B cell (primary cell): ENCODE results near the gene MAP2K3. TPM values are rescaled to one million over a fixed set of nuclear protein-coding genes. Genes with fewer than 3 reads are reported as not detected.
A peak's percentile ranks its signal among the peaks of the same experiment; 100 is the strongest.
"Not testable (repeated sequence)": the region's sequence is repeated elsewhere in the genome, so short reads cannot be mapped to it uniquely, and the experiment has no call there.

Experiments
- ATAC-seq: fragments of 200-7000 bp; cut with Tn5 transposase; one replicate; pipeline ENCODE4 v1.10.0; 2021; ENCODE audit warnings: low read depth, mild to moderate bottlenecking, moderate number of reproducible peaks, moderate library complexity
- CTCF ChIA-PET: fragments of 350-600 bp; sonication (Branson Sonifier 250); formaldehyde crosslinking; loops from one replicate; lab custom pipeline; 2021; ENCODE audit warnings: antibody characterized with exemption, inconsistent platforms; lab: Charles Lee
- POLR2A ChIA-PET: fragments of 350-600 bp; sonication (Branson Sonifier 250); formaldehyde crosslinking; loops from one replicate; lab custom pipeline; 2021; ENCODE audit warnings: antibody characterized with exemption; lab: Charles Lee
- DNase-seq: peaks from one replicate; pipeline ENCODE4 v3.0.0; 2013
- H2AFZ ChIP-seq: 2 replicates; pipeline ENCODE4 v1.6.1; 2012; ENCODE audit warnings: mild to moderate bottlenecking, low read depth, low read length; ENCODE audit not compliant: insufficient read depth, poor library complexity, severe bottlenecking
- H3K27ac ChIP-seq, 2 donors: 1 replicate in 1 of 2; 2 replicates in 1 of 2; pipeline ENCODE4 v1.5.1; 2012 to 2013; ENCODE audit warnings: low read length in 2 of 2, mild to moderate bottlenecking in 2 of 2, moderate library complexity in 1 of 2
- H3K27me3 ChIP-seq, 4 experiments: fragments of 200-600 bp in 1 of 4; sonication (generic) in 1 of 4; replicated peaks in 1 of 4; 1 replicate in 2 of 4; 2 replicates in 2 of 4; pipeline versions ENCODE4 v1.6.1 to v1.7.0; 2013 to 2016; ENCODE audit warnings: low read length in 3 of 4, mild to moderate bottlenecking in 2 of 4, mixed read lengths in 1 of 4, moderate library complexity in 1 of 4; ENCODE audit not compliant: insufficient read depth in 4 of 4, control insufficient read depth in 3 of 4; ENCODE audit errors: control extremely low read depth in 1 of 4
- H3K36me3 ChIP-seq, 2 experiments: replicated peaks in 1 of 2; 1 replicate in 1 of 2; 2 replicates in 1 of 2; pipeline versions ENCODE4 v1.6.1 to v1.7.1; 2013; ENCODE audit warnings: low read length in 1 of 2; ENCODE audit not compliant: insufficient read depth in 2 of 2, control insufficient read depth in 1 of 2; ENCODE audit errors: control extremely low read depth in 1 of 2, extremely low read depth in 1 of 2
- H3K4me1 ChIP-seq, 2 donors: fragments of 200-600 bp in 1 of 2; sonication (generic) in 1 of 2; 1 replicate in 1 of 2; 2 replicates in 1 of 2; pipeline versions ENCODE4 v1.5.1 to v1.6.1; 2013 to 2017; ENCODE audit warnings: low read length in 2 of 2; ENCODE audit not compliant: control insufficient read depth in 2 of 2, insufficient read depth in 2 of 2
- H3K4me2 ChIP-seq: replicated peaks from 2 replicates; pipeline ENCODE3; 2012; ENCODE audit warnings: mild to moderate bottlenecking, low read depth, low read length; ENCODE audit not compliant: poor library complexity, severe bottlenecking
- H3K4me3 ChIP-seq, 5 experiments: fragments of 200-600 bp in 1 of 5; sonication (generic) in 1 of 5; 1 replicate in 3 of 5; 2 replicates in 2 of 5; pipeline versions ENCODE4 v1.5.1 to v1.7.0; 2011 to 2016; ENCODE audit warnings: low read length in 4 of 5, mild to moderate bottlenecking in 4 of 5, low read depth in 2 of 5, control low read depth in 1 of 5, moderate library complexity in 1 of 5; ENCODE audit not compliant: insufficient read depth in 1 of 5; ENCODE audit errors: control extremely low read depth in 1 of 5, extremely low read depth in 1 of 5
- H3K79me2 ChIP-seq: fragments of 200-600 bp; sonication (generic); one replicate; pipeline ENCODE4 v1.6.0; 2016; ENCODE audit warnings: low read length; ENCODE audit not compliant: control insufficient read depth, insufficient read depth
- H3K9ac ChIP-seq: fragments of 200-600 bp; sonication (generic); 2 replicates; pipeline ENCODE4 v1.6.1; 2017; ENCODE audit warnings: mild to moderate bottlenecking, low read length, moderate library complexity
- H3K9me3 ChIP-seq, 3 donors: one replicate each; pipeline versions ENCODE4 v1.6.1 to v1.7.1; 2013; ENCODE audit warnings: low read length in 2 of 3; ENCODE audit not compliant: control insufficient read depth in 2 of 3, insufficient read depth in 1 of 3; ENCODE audit errors: control extremely low read depth in 1 of 3
- H4K20me1 ChIP-seq: 2 replicates; pipeline ENCODE4 v1.6.0; 2012; ENCODE audit warnings: mild to moderate bottlenecking, low read length; ENCODE audit not compliant: insufficient read depth, control insufficient read depth, poor library complexity, severe bottlenecking
- H3K27ac Mint-ChIP-seq: one replicate; pipeline ENCODE4 v1.8.0; 2021; ENCODE audit warnings: mixed read lengths
- H3K27me3 Mint-ChIP-seq: one replicate; pipeline ENCODE4 v1.8.0; 2021; ENCODE audit warnings: mixed read lengths
- H3K4me1 Mint-ChIP-seq: one replicate; pipeline ENCODE4 v1.8.0; 2021; ENCODE audit warnings: mixed read lengths
- H3K4me3 Mint-ChIP-seq: one replicate; pipeline ENCODE4 v1.8.0; 2021; ENCODE audit warnings: mixed read lengths
- H3K9me3 Mint-ChIP-seq: one replicate; pipeline ENCODE4 v1.8.0; 2022; ENCODE audit warnings: mixed read lengths; ENCODE audit not compliant: insufficient read depth
- WGBS: methylation state at CpG from one replicate; pipeline ENCODE4 v1.1.5; 2013; ENCODE audit warnings: missing lambda C conversion rate; ENCODE audit not compliant: insufficient coverage; 5-methylcytosine and 5-hydroxymethylcytosine counted together
- intact Hi-C: fragments of 100-400 bp; cut with micrococcal nuclease; formaldehyde crosslinking; loops from one replicate; pipeline ENCODE4 v1.10.0; 2022
- polyA plus RNA-seq: library from polyadenylated mRNA; depleted of rRNA; stranded (reverse); fragments of >200 nt; gene quantifications from 2 replicates; pipeline ENCODE4 v1.2.3, GENCODE V29; 2012
- total RNA-seq, 2 donors: library from RNA; stranded (reverse); fragments of 120-200 nt in 1 of 2; gene quantifications; 1 replicate in 1 of 2; 2 replicates in 1 of 2; pipeline versions ENCODE4 v1.2.3 to v1.2.4, GENCODE V29; 2013 to 2022

Gene MAP2K3
- total and polyA plus RNA-seq, 2 donors (not counting 1 experiment from before 2014, with no cell fraction given) = 61.0 to 118 TPM

DNA sequence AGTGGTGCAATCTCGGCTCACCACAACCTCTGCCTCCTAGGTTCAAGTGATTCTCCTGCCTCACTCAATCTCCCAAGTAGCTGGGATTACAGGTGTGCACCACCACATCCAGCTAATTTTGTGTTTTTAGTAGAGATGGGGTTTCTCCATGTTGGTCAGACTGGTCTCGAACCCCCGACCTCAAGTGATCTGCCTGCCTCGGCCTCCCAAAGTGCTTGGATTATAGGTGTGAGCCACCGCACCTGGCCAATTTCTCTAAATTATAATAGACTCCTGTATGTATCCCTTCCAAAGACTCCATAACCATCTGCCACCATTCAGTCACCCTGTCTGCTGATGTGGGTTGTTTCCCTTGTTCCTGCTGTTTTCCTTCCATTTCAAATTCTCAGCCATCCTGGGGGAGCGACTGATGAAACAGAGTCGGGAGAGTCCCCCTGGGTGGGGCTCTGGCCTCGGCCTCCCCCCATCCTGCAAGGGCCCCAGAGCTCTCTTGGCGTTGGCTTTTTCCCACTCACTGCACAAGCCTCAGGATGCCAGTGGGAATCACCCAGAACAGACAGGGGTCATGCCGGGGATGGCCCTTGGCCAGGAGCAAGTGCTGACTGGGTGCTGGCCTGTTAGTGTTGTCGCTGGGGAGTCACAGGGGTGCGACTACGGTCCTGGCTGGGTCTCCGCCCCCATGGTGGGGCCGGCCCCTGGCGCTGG lies 25.7 kb downstream of the MAP2K3 start:
- 94% methylated on average over 4 of the region's 16 CpGs for WGBS
- Mint-ChIP-seq H3K4me3 (peak overlapping the region; percentile 53), H3K27ac (peak overlapping the region; percentile 71)
- not testable (repeated sequence) for H3K4me3 ChIP-seq, ATAC-seq, H3K9me3 Mint-ChIP-seq, H3K79me2 ChIP-seq, H3K36me3 ChIP-seq, H3K9me3 ChIP-seq, DNase-seq, H2AFZ ChIP-seq, H4K20me1 ChIP-seq, H3K27me3 Mint-ChIP-seq, H3K27me3 ChIP-seq, H3K4me1 Mint-ChIP-seq, H3K9ac ChIP-seq
- Histone ChIP-seq H3K27ac (peak overlapping the region; percentile 6 to 59), H3K4me2 (peak overlapping the region; percentile 15), H3K4me1 (peaks cover 5 to 10% of the 10 kb centered on the region in 2 donors)
- intact Hi-C loops = loop anchor here (2.0 kb wide), 1 partner anchor 21 kb away; no protein-coding TSS in a partner anchor
- ChIA-PET CTCF (interaction anchor here (0.6 to 2.2 kb wide), 3 partner anchors 22 to 178 kb away, joined by 4 to 8 read pairs (median 5); no protein-coding TSS in a partner anchor), POLR2A (interaction anchor here (1.1 kb wide), 1 partner anchor 22 kb away, joined by 6 read pairs; no protein-coding TSS in a partner anchor)

DNA sequence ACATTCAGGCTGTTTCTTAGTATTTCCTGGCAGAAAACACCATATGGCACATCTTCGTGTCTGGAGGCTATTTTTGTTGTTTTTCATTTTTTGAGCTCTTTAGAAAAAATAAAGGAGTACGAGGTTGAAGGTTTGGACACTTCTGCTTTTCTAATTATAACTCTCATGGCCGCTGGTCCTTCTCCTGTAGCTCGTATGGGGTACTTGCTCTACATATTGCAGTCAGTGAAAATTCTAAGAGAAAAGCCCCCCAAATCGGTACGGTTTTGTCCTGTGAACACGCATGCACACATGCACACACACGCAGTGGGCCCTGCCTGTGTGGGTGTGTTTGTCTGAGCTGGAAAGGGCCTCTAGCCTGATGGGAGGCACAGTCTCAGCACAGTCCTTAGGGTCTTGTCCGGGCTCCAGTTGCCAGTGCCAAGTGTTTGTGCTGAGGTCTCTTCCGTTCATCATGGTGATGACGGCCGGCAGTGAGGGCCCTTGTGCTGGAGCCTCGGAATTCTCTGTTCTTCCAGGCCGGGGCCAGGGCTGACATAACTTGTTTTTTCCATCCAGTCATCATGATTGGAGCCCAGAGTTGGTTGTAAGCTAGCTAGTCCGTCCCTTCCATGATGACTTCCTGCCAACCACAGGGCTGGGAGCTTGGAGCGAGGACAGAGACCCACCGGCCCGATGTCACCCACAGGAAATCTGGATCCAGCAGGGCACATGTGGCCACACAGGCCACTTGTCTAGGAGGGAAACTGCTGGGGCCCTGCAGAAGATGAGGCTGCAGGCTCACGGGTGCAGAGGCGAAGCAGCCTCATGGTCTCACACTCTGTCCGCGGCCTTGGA lies 26.5 kb downstream of the MAP2K3 start:
- H3K4me1 ChIP-seq = peaks cover 5 to 10% of the 10 kb centered on the region in 2 donors
- POLR2A ChIA-PET = interaction anchor here (1.1 kb wide), 1 partner anchor 23 kb away, joined by 6 read pairs; no protein-coding TSS in a partner anchor
- not testable (repeated sequence) for H3K27me3 Mint-ChIP-seq, H3K27me3 ChIP-seq, H3K36me3 ChIP-seq, H3K4me1 Mint-ChIP-seq, DNase-seq, H3K9me3 Mint-ChIP-seq, H2AFZ ChIP-seq, H3K9ac ChIP-seq, H3K9me3 ChIP-seq, H3K79me2 ChIP-seq, H4K20me1 ChIP-seq, H3K4me3 ChIP-seq
- H3K4me3 Mint-ChIP-seq = peak overlapping the region; percentile 53
- peak overlapping the region; percentile 71 for H3K27ac Mint-ChIP-seq
- CTCF ChIA-PET = interaction anchor here (0.6 to 2.2 kb wide), 4 partner anchors 17 to 179 kb away, joined by 3 to 8 read pairs (median 4); no protein-coding TSS in a partner anchor
- H3K4me2 ChIP-seq = peak overlapping the region; percentile 15
- intact Hi-C loops = loop anchor here (2.0 kb wide), 1 partner anchor 22 kb away; no protein-coding TSS in a partner anchor
- H3K27ac ChIP-seq = peak overlapping the region; percentile 6 to 59
- ATAC-seq = peak; percentile 53
- 31% methylated on average over 13 of the region's 22 CpGs for WGBS
